ENCODE measurements around the gene RBM6. TPM values are rescaled to one million over a fixed set of nuclear protein-coding genes. Genes with fewer than 3 reads are reported as not detected.
A peak's percentile ranks its signal among the peaks of the same experiment; 100 is the strongest.
"Not testable (repeated sequence)": the region's sequence is repeated elsewhere in the genome, so short reads cannot be mapped to it uniquely, and the experiment has no call there.

The RBM6 gene
- total RNA-seq, result 10 to 100 TPM; 63.7 to 76.6 TPM
- long read RNA-seq, transcript RBM6-201 (21 exons, 3,750 nt), result major isoform, 5 of 17 reads
- long read RNA-seq, partial matches to known transcripts, result 4 of 17 reads
- long read RNA-seq, other reads (novel, unspliced or antisense), result 4 of 17 reads

DNA sequence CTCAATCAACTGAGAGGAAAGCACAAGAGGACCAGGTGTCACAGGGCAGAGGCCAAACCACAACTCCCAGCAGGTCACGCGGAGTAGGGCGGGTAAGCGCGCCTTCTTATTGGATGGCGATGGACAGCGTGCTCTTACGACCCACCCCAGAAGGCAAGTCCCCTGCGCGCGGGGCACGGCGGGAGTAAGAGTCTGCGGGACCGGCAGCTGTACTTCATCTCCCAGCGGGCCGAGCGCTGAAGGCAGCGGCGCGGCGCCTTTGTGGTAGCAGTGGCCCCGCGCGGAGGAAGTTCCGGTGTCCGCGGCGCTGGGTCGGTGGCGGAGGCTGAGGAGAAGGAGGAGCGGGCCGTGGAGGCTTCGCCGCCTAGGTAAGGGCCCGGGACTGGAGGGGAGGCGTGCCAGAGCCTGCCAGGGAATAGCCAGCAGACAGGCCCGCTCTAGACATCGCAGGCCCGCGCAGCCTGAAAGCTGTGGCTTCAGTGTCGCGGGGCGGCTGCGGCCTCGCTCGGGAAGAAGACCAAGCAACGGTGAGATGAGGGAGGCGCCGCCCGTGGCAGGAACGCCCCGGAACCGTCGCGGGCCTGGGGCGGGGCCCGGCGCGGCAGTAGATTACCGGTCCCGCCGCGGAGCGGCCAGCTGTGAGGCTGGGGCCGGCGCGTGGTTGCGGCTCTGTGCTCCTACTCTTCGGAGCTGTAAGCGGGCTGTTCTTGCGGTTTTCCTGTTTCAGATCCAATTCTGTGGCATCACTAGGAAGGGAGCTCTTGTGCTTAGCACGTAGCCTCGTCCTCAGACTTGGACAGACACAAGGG is at the start of gene RBM6:
Gene RBM6, plus strand, starts transcription at position 293 of the 809 bp plus-strand sequence. CDS start 22,492 bp downstream, outside the sequence.
- ATAC-seq (peak; percentile 96), DNase-seq (peak; percentile 97 to 98)
- intact Hi-C loops (cut with DNase I, micrococcal nuclease), result no loop called here

DNA sequence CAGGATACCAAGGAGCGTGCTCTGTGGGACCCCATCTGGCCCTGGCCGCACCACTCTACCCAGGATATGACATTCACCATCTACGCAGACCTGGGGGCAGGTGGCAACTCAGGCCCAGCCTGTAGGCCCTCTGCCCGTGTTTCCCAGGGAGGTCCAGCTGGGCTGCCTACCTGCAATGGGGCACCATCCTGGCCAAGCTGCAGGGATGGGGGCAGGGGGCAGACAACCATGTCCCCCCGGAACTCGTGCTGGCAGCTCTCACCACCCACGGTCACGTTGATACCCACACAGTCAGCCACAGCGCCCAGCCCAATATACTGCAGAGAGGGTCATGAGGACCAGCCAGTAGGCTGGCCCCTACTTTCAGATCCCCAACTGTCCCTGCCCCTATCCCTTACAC is 44.2 kb upstream of the RBM6 start:
- DNase-seq (no peak), ATAC-seq (no peak)
- intact Hi-C loops (cut with DNase I, micrococcal nuclease), result no loop called here

- ATAC-seq (no peak), DNase-seq (no peak)
- intact Hi-C loops (cut with DNase I, micrococcal nuclease), result no loop called here
Measured at GRCh38 chr3:49896345-49896744, 43.6 kb upstream of the RBM6 start.

DNA sequence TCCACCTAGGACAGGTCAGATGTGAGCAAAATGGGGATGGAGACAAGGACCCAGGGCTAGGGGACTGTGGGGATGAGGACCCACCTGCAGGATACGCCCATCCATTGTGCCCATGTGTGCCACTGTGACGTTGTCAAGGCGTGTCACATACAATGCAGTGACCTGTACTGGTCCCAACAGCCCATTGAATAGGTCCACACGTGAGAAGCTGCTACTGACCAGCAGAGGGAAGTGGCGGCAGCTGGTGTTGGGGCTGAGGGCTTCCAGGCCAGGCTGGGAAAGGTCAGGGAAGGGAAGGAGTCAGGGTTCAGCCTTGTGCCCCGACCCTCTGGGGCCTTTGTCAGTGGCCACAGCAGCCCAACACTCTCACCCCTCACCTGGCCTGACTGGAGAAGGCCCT is 41.0 kb upstream of the RBM6 start:
- intact Hi-C loops (cut with DNase I, micrococcal nuclease), result no loop called here
- DNase-seq, result no peak
- ATAC-seq, result no peak

GRCh38 chr3:49899815-49900214 is 40.1 kb upstream of the RBM6 start:
- intact Hi-C loops (cut with DNase I, micrococcal nuclease), result loop anchor here in 1 of 2 donors (10.0 kb wide), 1 partner anchor 95 kb away; the partner anchor contains the start of gene INKA1
- ATAC-seq (no peak), DNase-seq (no peak)

GRCh38 chr3:49900491-49901153 is 39.3 kb upstream of the RBM6 start:
- DNase-seq (peak; percentile 85 to 92), ATAC-seq (peak; percentile 72)
- intact Hi-C loops (cut with DNase I, micrococcal nuclease), result loop anchor here in 1 of 2 donors (10.0 kb wide), 1 partner anchor 96 kb away; the partner anchor contains the start of gene INKA1

GRCh38 chr3:49901366-49902339 is 38.3 kb upstream of the RBM6 start:
- DNase-seq (no peak), ATAC-seq (no peak)
- intact Hi-C loops (cut with DNase I, micrococcal nuclease), result loop anchor here in 1 of 2 donors (10.0 kb wide), 1 partner anchor 97 kb away; the partner anchor contains the start of gene INKA1

DNA sequence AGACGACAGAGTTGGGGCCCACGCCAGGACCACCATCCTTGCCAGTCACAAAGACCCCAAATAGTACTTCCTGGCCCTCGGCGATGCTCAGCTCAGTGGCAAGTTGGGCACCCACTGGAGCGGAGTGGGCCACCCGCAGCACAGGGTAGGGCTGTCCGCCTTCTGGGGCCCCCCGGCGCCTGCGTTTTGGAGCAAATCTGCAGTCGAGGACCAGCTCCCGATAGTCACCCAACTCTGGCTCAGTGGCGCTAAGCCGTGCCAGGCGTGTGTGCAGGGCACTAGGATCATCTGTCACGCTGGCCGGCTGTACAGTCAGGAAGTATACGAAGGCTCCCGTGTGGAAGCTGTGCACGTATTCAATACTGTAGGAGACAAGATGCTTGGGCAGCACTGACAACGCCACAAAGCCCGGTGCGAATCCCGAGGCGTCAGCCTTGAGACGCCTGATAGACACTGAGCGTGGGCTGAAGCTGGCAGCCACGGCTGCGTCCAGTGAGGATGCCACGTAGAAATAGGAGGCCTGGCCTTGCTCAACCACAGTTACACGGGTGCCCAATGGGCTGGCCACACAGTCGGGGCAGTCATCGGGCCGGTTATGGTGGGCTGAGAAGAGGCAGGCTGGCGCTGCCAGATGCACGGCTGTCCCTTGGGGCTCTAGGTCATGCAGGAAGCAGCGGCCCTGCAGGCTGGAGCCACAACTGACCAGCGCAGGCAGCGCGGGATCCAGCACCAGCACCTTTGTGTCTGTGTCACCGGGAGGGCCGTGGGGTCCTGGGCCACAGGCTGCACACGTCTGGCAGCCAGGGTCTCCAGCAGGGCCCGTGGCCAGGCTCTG is 37.2 kb upstream of the RBM6 start:
- ATAC-seq, result no peak
- intact Hi-C loops (cut with DNase I, micrococcal nuclease), result loop anchor here in 1 of 2 donors (10.0 kb wide), 1 partner anchor 98 kb away; the partner anchor contains the start of gene INKA1

DNA sequence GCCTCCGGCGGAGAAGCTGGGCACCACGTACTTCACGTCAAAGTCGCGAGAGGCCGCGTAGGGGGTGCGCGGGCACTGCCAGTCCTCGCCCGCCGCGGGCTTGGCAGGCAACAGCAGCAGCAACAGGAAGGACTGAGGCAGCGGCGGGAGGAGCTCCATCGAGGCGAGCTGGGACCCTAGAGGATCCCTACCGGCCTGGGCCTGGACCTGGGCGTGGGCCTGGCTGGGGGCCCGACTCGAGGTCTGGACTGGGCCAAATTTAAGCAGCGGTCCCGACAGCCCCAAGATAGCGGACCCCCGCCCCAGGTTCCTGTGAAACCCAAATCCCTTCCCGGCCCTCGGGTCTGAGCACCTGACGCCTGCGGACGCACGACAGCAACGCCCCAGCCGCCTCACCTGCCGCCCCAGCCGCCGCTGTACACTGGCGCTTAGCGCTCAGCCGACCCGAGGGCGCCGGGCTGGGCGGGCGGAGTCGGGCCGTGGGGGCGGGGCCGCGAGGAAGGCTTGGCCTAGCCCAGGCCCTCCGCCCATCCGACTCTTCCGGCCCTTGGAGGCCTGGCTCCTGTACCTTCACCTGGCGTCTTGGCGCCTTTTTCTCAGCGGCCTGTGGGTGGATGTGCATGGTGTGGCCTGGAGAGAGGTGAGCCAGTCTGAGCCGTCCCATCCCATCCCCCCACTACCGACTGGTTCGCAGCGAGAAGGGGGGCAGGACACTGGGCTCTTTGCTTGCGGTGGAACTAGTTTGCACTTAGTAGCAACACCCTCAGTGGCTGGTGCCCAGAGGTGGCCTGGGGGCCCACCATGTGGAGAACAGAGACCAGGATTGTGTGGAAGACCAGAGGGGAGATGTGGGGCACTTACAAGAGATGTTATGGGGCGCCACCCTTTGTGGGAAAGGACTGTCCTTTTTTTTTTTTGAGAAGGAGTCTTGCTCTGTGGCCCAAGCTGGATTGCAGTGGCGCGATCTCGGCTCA is 36.2 kb upstream of the RBM6 start, which contains the start of gene MST1R:
Gene MST1R, minus strand, starts transcription at position 423 of the 974 bp plus-strand sequence. Its CDS starts 264 bp downstream, at position 159.
- peak; percentile 72 for ATAC-seq
- intact Hi-C loops (cut with DNase I, micrococcal nuclease), result loop anchor here in 1 of 2 donors (10.0 kb wide), 1 partner anchor 99 kb away; the partner anchor contains the start of gene INKA1
- peak; percentile 94 to 95 for DNase-seq

More for the DNA sequence above, 37.2 kb upstream of the RBM6 start:
- DNase-seq, result peak in 1 of 2 donors; percentile 25

DNA sequence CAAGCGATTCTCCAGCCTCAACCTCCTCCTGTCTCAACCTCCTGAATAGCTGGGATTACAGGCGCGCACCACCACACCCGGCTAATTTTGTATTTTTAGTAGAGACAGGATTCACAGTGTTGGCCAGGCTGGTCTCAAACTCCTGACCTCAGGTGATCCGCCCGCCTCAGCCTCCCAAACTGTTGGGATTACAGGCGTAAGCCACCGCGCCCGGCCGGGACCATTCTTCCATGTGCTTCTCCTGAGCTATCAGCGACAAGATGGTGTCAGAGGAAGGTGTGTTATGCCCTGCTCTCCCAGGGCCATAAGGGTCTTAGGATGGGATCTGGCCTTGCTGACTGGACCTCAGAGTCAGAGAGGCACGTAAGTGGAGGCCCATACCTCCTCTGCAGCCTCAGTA is 35.5 kb upstream of the RBM6 start:
- DNase-seq, ATAC-seq: not testable (repeated sequence)
- intact Hi-C loops (cut with DNase I, micrococcal nuclease), result loop anchor here in 1 of 2 donors (10.0 kb wide), 1 partner anchor 100 kb away; the partner anchor contains the start of gene INKA1

DNA sequence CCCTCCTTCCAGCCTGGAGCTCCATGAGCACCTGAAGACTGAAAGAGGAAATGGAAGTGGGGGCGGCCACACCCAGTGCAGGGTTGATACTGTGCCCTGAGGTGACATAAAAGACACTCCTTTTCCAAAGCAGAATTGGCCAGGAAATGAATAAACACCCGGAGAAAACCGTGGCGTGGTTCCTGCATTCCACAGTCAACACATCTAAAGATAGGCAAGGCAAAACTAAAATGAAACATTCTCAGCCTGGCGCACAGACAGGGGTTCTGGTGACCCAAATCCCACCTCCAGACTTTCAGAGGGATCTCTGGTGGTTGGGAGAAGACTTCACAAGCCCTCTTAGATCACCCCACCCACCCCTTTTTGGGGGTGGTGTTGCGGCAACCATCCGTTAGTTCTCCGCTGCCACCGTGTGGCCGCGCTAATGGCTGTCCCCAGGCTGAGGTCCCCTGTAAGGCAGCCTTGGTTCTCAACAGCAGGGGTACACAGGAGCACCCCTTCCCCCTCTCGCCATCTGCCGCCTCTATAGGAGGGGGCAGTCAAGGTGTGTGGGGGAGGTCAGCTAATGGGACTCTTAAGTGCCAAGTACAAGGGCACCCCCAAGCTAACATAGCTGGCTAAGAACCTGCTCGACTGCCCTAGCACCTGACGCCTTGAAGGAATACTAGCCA is 33.7 kb upstream of the RBM6 start:
- intact Hi-C loops (cut with DNase I, micrococcal nuclease), result loop anchor here in 1 of 2 donors (10.0 kb wide), 1 partner anchor 101 kb away; the partner anchor contains the start of gene INKA1
- peak; percentile 83 to 88 for DNase-seq
- ATAC-seq, result peak; percentile 68

- ATAC-seq (no peak), DNase-seq (no peak)
- intact Hi-C loops (cut with DNase I, micrococcal nuclease), result loop anchor here in 1 of 2 donors (10.0 kb wide), 1 partner anchor 104 kb away; the partner anchor contains the start of gene INKA1
Measured at GRCh38 chr3:49908373-49909199, 31.4 kb upstream of the RBM6 start.

GRCh38 chr3:49910409-49911123 is 29.4 kb upstream of the RBM6 start:
- intact Hi-C loops (cut with DNase I, micrococcal nuclease), result no loop called here
- DNase-seq, result no peak
- no peak for ATAC-seq

DNA sequence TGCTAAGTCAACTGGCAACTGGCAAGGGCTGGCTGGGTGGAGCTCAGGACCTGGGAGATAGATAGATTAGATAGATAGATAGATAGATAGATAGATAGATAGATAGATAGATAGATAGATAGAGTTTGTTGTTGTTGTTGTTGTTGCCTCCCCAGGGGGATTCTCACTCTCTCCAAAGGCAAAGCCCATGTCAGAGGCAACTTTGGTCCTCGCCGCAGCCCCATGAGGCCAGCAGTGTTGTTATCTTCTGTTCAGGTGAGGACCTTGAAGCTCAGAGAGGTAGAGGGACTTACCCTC is 28.9 kb upstream of the RBM6 start:
- no peak for DNase-seq
- intact Hi-C loops (cut with DNase I, micrococcal nuclease), result no loop called here
- no peak for ATAC-seq

All from left colon (tissue), 2 donors.